Measurements from ENCODE around the gene BCAR3.
"Not testable (repeated sequence)": the region's sequence is repeated elsewhere in the genome, so short reads cannot be mapped to it uniquely, and the experiment has no call there.

Gene BCAR3

DNA sequence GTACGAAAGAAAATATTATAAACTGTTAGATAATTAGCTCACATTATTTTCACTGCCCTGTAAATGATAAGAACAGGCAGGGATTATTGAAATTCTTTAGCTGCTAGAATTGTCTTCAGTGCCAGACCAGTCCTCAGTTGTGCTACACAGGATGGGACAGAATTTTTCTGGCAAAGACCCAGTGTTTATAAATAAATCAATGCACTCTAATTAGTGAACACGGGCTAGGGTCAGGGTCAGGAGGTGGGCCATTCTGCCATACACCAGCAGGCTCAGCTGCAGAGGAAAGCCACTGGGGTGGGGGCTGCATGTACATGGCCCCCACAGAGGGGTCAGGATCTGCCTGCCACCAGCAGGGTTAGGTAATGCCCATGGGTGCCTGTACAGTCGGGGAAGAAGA is 6.4 kb downstream of the BCAR3 start:
- Histone ChIP-seq H3K18ac (ENCODE audit: low read length) (no peak overlapping the region), H2BK5ac (ENCODE audit: low read depth, low read length, poor library complexity) (no peak overlapping the region), H2AK5ac (ENCODE audit: low read length) (no peak overlapping the region), H2BK120ac (ENCODE audit: insufficient read depth, low read length, poor library complexity) (no peak overlapping the region), H2AFZ (ENCODE audit: insufficient read depth, low read length, poor library complexity) (no peak overlapping the region), H3K4ac (ENCODE audit: low read depth, low read length) (no peak overlapping the region), H3K79me1 (ENCODE audit: low read length) (no peaks in the 10 kb centered on the region), H3K9me3 (ENCODE audit: insufficient read depth, low read depth, low read length) (no peaks in the 10 kb centered on the region), H3K23ac (ENCODE audit: low read length) (no peak overlapping the region), H3K4me2 (ENCODE audit: low read length) (no peak overlapping the region), H4K12ac (ENCODE audit: low read depth, low read length) (no peak overlapping the region), H3K4me3 (ENCODE audit: low read depth, low read length) (no peak overlapping the region), H3K27me3 (ENCODE audit: insufficient read depth, low read length) (no peaks in the 10 kb centered on the region), H3K27ac (ENCODE audit: low read depth, low read length) (no peak overlapping the region), H3K36me3 (ENCODE audit: control insufficient read depth in 1 of 2, insufficient read depth in 2 of 2, low read length in 2 of 2) (peaks cover 16 to 19% of the 10 kb centered on the region in 2 experiments), H3K14ac (ENCODE audit: low read length) (no peak overlapping the region), H3K9ac (ENCODE audit: low read length) (no peak overlapping the region), H4K8ac (ENCODE audit: low read depth, low read length) (no peak overlapping the region), H3K4me1 (ENCODE audit: control insufficient read depth in 1 of 2, insufficient read depth in 2 of 2, low read length in 2 of 2) (peaks cover 13 to 15% of the 10 kb centered on the region in 2 experiments), H3K79me2 (ENCODE audit: control insufficient read depth, insufficient read depth, low read length, poor library complexity) (peaks cover 17% of the 10 kb centered on the region), H4K91ac (ENCODE audit: low read depth, low read length) (no peak overlapping the region), H2BK12ac (ENCODE audit: low read length) (no peak overlapping the region)
- DNase-seq = no peak
- WGBS (ENCODE audit: extremely low coverage, insufficient coverage, insufficient read length) = no CpG with 5 or more reads among the region's 3 CpGs

DNA sequence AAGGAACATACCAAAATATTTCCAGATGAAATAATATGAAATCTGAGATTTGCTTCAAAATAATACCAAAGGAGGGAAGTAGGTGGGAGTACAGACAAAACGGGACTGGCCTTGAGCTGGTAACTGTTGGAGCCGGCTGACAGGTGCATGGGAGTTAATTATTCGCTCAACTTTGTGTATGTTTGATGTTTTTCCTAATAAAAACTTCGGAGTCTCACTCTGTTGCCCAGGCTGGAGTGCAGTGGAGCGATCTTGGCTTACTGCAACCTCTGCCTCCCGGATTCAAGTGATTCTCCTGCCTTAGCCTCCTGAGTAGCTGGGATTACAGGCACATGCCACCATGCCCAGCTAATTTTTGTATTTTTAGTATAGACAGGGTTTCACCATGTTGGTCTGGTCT is 7.6 kb downstream of the BCAR3 start:
- not testable (repeated sequence) for DNase-seq; H2BK120ac ChIP-seq (ENCODE audit: insufficient read depth, low read length, poor library complexity); H4K12ac ChIP-seq (ENCODE audit: low read depth, low read length); H3K4ac ChIP-seq (ENCODE audit: low read depth, low read length); H2BK12ac ChIP-seq (ENCODE audit: low read length); H3K18ac ChIP-seq (ENCODE audit: low read length); H3K9me3 ChIP-seq (ENCODE audit: insufficient read depth, low read depth, low read length); H3K27me3 ChIP-seq (ENCODE audit: insufficient read depth, low read length); H3K4me2 ChIP-seq (ENCODE audit: low read length); H4K91ac ChIP-seq (ENCODE audit: low read depth, low read length); H3K4me3 ChIP-seq (ENCODE audit: low read depth, low read length); H3K27ac ChIP-seq (ENCODE audit: low read depth, low read length); H2AFZ ChIP-seq (ENCODE audit: insufficient read depth, low read length, poor library complexity); H2AK5ac ChIP-seq (ENCODE audit: low read length); H2BK5ac ChIP-seq (ENCODE audit: low read depth, low read length, poor library complexity); H3K23ac ChIP-seq (ENCODE audit: low read length); H3K14ac ChIP-seq (ENCODE audit: low read length); H3K79me1 ChIP-seq (ENCODE audit: low read length); H4K8ac ChIP-seq (ENCODE audit: low read depth, low read length); H3K9ac ChIP-seq (ENCODE audit: low read length)
- WGBS (ENCODE audit: extremely low coverage, insufficient coverage, insufficient read length) = no CpG with 5 or more reads among the region's 6 CpGs
- H3K36me3 ChIP-seq (ENCODE audit: control insufficient read depth in 1 of 2, insufficient read depth in 2 of 2, low read length in 2 of 2) = peaks cover 19 to 21% of the 10 kb centered on the region in 2 experiments
- peaks cover 15% of the 10 kb centered on the region for H3K79me2 ChIP-seq (ENCODE audit: control insufficient read depth, insufficient read depth, low read length, poor library complexity)
- peaks cover 16 to 18% of the 10 kb centered on the region in 2 experiments for H3K4me1 ChIP-seq (ENCODE audit: control insufficient read depth in 1 of 2, insufficient read depth in 2 of 2, low read length in 2 of 2)

- no CpG with 5 or more reads among the region's 2 CpGs for WGBS (ENCODE audit: extremely low coverage, insufficient coverage, insufficient read length)
- Histone ChIP-seq H2AFZ (ENCODE audit: insufficient read depth, low read length, poor library complexity) (no peak overlapping the region), H3K18ac (ENCODE audit: low read length) (no peak overlapping the region)
Observed at GRCh38 chr1:93673163-93673829, 8.3 kb downstream of the BCAR3 start.

GRCh38 chr1:93672477-93673162 is 9.0 kb downstream of the BCAR3 start:
- no CpG with 5 or more reads among the region's 5 CpGs for WGBS (ENCODE audit: extremely low coverage, insufficient coverage, insufficient read length)
- Histone ChIP-seq H3K4ac (ENCODE audit: low read depth, low read length) (no peak overlapping the region), H3K9me3 (ENCODE audit: insufficient read depth, low read depth, low read length) (no peaks in the 10 kb centered on the region), H4K12ac (ENCODE audit: low read depth, low read length) (no peak overlapping the region), H3K4me1 (ENCODE audit: control insufficient read depth in 1 of 2, insufficient read depth in 2 of 2, low read length in 2 of 2) (peaks cover 19 to 25% of the 10 kb centered on the region in 2 experiments), H3K79me1 (ENCODE audit: low read length) (peaks cover 2% of the 10 kb centered on the region), H2AK5ac (ENCODE audit: low read length) (no peak overlapping the region), H2BK5ac (ENCODE audit: low read depth, low read length, poor library complexity) (no peak overlapping the region), H2AFZ (ENCODE audit: insufficient read depth, low read length, poor library complexity) (no peak overlapping the region), H3K79me2 (ENCODE audit: control insufficient read depth, insufficient read depth, low read length, poor library complexity) (peaks cover 12% of the 10 kb centered on the region), H2BK12ac (ENCODE audit: low read length) (no peak overlapping the region), H3K9ac (ENCODE audit: low read length) (no peak overlapping the region), H3K23ac (ENCODE audit: low read length) (no peak overlapping the region), H4K8ac (ENCODE audit: low read depth, low read length) (no peak overlapping the region), H3K27me3 (ENCODE audit: insufficient read depth, low read length) (no peaks in the 10 kb centered on the region), H3K4me3 (ENCODE audit: low read depth, low read length) (no peak overlapping the region), H3K27ac (ENCODE audit: low read depth, low read length) (no peak overlapping the region), H3K18ac (ENCODE audit: low read length) (peak overlapping the region; percentile 33), H3K14ac (ENCODE audit: low read length) (no peak overlapping the region), H2BK120ac (ENCODE audit: insufficient read depth, low read length, poor library complexity) (no peak overlapping the region), H4K91ac (ENCODE audit: low read depth, low read length) (no peak overlapping the region), H3K36me3 (ENCODE audit: control insufficient read depth in 1 of 2, insufficient read depth in 2 of 2, low read length in 2 of 2) (peaks cover 19 to 21% of the 10 kb centered on the region in 2 experiments), H3K4me2 (ENCODE audit: low read length) (no peak overlapping the region)
- no peak for DNase-seq

More at GRCh38 chr1:93673163-93673829, 8.3 kb downstream of the BCAR3 start:
- no peak overlapping the region for H2BK12ac ChIP-seq (ENCODE audit: low read length)
- H4K91ac ChIP-seq (ENCODE audit: low read depth, low read length) = no peak overlapping the region
- no peak overlapping the region for H4K12ac ChIP-seq (ENCODE audit: low read depth, low read length)
- peaks cover under 1% of the 10 kb centered on the region for H3K79me1 ChIP-seq (ENCODE audit: low read length)
- H3K9ac ChIP-seq (ENCODE audit: low read length) = no peak overlapping the region
- peaks cover 16 to 19% of the 10 kb centered on the region in 2 experiments for H3K4me1 ChIP-seq (ENCODE audit: control insufficient read depth in 1 of 2, insufficient read depth in 2 of 2, low read length in 2 of 2)
- H4K8ac ChIP-seq (ENCODE audit: low read depth, low read length) = no peak overlapping the region
- H3K36me3 ChIP-seq (ENCODE audit: control insufficient read depth in 1 of 2, insufficient read depth in 2 of 2, low read length in 2 of 2) = peaks cover 19 to 21% of the 10 kb centered on the region in 2 experiments
- no peak overlapping the region for H2AK5ac ChIP-seq (ENCODE audit: low read length)
- no peaks in the 10 kb centered on the region for H3K9me3 ChIP-seq (ENCODE audit: insufficient read depth, low read depth, low read length)
- peak overlapping the region; percentile 31 for H3K27ac ChIP-seq (ENCODE audit: low read depth, low read length)
- DNase-seq = peak; percentile 43 to 92
- H3K14ac ChIP-seq (ENCODE audit: low read length) = no peak overlapping the region
- no peak overlapping the region for H3K23ac ChIP-seq (ENCODE audit: low read length)
- H3K4ac ChIP-seq (ENCODE audit: low read depth, low read length) = no peak overlapping the region
- H2BK120ac ChIP-seq (ENCODE audit: insufficient read depth, low read length, poor library complexity) = no peak overlapping the region
- H3K4me2 ChIP-seq (ENCODE audit: low read length) = no peak overlapping the region
- no peak overlapping the region for H2BK5ac ChIP-seq (ENCODE audit: low read depth, low read length, poor library complexity)
- peaks cover 12% of the 10 kb centered on the region for H3K79me2 ChIP-seq (ENCODE audit: control insufficient read depth, insufficient read depth, low read length, poor library complexity)
- no peaks in the 10 kb centered on the region for H3K27me3 ChIP-seq (ENCODE audit: insufficient read depth, low read length)
- no peak overlapping the region for H3K4me3 ChIP-seq (ENCODE audit: low read depth, low read length)
